Neuron (in vitro differentiated cells): ENCODE results near the gene CHN2.

Experiments
- H2AFZ ChIP-seq: one replicate; pipeline ENCODE4 v1.6.1; 2013; ENCODE audit warnings: low read depth, mild to moderate bottlenecking, inconsistent platforms, low read length, moderate library complexity
- H3K27me3 ChIP-seq: one replicate; pipeline ENCODE4 v1.6.1; 2013; ENCODE audit warnings: low read length; ENCODE audit not compliant: insufficient read depth
- H3K36me3 ChIP-seq: one replicate; pipeline ENCODE4 v1.6.1; 2013; ENCODE audit warnings: low read length; ENCODE audit not compliant: insufficient read depth
- H3K4me1 ChIP-seq: one replicate; pipeline ENCODE4 v1.6.1; 2013; ENCODE audit warnings: low read length; ENCODE audit not compliant: insufficient read depth
- H3K4me3 ChIP-seq: 2 replicates; pipeline ENCODE4 v1.5.1; 2013; ENCODE audit warnings: mild to moderate bottlenecking, low read length, moderate library complexity
- H3K9me3 ChIP-seq: one replicate; pipeline ENCODE4 v1.6.1; 2013; ENCODE audit warnings: low read length

CHN2 gene

GRCh38 chr7:29495653-29496052, 301.1 kb downstream of the CHN2 start:
- H3K4me3 ChIP-seq: no peak overlapping the region
- H3K27me3 ChIP-seq: no peaks in the 10 kb centered on the region
- H3K4me1 ChIP-seq: no peaks in the 10 kb centered on the region
- no peak overlapping the region for H2AFZ ChIP-seq
- no peaks in the 10 kb centered on the region for H3K9me3 ChIP-seq
- no peaks in the 10 kb centered on the region for H3K36me3 ChIP-seq

GRCh38 chr7:29496355-29497020, 301.9 kb downstream of the CHN2 start:
- Histone ChIP-seq H3K27me3 (no peaks in the 10 kb centered on the region), H3K4me1 (no peaks in the 10 kb centered on the region), H3K9me3 (no peaks in the 10 kb centered on the region), H3K4me3 (no peak overlapping the region), H2AFZ (no peak overlapping the region), H3K36me3 (no peaks in the 10 kb centered on the region)

DNA sequence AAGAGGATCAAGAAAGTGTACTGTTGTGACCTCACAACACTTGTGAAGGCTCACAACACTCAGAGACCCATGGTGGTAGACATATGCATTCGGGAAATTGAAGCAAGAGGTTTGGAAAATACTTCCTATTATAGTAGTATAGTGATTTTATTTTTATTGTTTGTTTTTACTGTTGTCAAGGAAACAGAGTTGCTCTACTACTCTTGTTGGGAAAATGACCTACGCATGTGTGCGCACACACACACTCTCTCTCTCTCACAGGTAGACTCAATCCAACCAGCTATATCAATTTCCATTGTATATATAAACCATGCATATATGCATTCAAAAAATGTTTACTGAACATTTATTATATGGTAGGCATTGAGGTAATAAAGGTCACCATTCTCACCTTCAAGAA, 305.4 kb downstream of the CHN2 start:
- Histone ChIP-seq H2AFZ (no peak overlapping the region), H3K27me3 (no peaks in the 10 kb centered on the region), H3K4me1 (no peaks in the 10 kb centered on the region), H3K9me3 (no peaks in the 10 kb centered on the region), H3K4me3 (no peak overlapping the region), H3K36me3 (no peaks in the 10 kb centered on the region)

DNA sequence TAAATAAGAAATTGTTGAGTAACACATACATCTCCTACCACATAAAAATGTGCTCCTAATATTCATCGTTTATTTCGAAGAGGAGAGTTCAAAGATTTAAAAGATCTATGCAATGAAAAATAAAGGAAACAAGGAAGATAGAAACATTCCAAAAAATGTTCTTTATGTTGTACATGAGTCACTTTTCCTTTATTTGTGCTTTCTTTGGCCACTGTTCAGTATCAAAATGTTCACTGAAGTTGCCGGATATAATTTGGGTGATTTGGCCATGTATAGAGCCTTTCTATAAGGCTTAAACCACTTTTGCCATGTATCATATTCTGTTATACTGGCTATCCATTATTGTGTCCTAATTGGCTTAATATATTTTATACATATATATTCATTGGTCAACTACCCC, 306.1 kb downstream of the CHN2 start:
- Histone ChIP-seq H3K27me3 (no peaks in the 10 kb centered on the region), H2AFZ (no peak overlapping the region), H3K4me3 (no peak overlapping the region), H3K4me1 (no peaks in the 10 kb centered on the region), H3K9me3 (no peaks in the 10 kb centered on the region), H3K36me3 (no peaks in the 10 kb centered on the region)

DNA sequence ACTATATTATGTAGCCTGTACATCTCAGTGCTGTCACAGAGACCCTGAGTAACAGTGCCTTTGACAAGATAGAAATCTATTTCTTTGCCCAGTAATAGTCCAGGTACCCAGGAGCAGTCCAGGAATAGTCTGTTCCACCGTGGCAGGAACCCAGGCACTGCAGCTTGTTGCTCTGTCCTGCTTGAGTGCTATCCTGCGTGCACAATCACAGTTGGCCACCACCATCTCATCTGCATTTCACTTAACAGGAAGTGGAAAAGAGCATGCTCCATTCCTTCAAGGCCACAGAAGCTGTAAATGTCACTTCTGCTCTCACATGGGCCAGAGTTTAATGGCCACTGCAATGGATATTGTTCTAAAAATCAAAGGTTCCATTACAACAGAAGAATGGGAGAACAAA, 307.6 kb downstream of the CHN2 start:
- H3K36me3 ChIP-seq: no peaks in the 10 kb centered on the region
- H3K4me1 ChIP-seq: no peaks in the 10 kb centered on the region
- H3K27me3 ChIP-seq: no peaks in the 10 kb centered on the region
- H2AFZ ChIP-seq: no peak overlapping the region
- no peak overlapping the region for H3K4me3 ChIP-seq
- no peaks in the 10 kb centered on the region for H3K9me3 ChIP-seq

- Histone ChIP-seq H3K4me3 (no peak overlapping the region), H3K9me3 (no peaks in the 10 kb centered on the region), H2AFZ (no peak overlapping the region), H3K36me3 (no peaks in the 10 kb centered on the region), H3K27me3 (no peaks in the 10 kb centered on the region), H3K4me1 (no peaks in the 10 kb centered on the region)
Measured at GRCh38 chr7:29505931-29506330, 311.4 kb downstream of the CHN2 start.

DNA sequence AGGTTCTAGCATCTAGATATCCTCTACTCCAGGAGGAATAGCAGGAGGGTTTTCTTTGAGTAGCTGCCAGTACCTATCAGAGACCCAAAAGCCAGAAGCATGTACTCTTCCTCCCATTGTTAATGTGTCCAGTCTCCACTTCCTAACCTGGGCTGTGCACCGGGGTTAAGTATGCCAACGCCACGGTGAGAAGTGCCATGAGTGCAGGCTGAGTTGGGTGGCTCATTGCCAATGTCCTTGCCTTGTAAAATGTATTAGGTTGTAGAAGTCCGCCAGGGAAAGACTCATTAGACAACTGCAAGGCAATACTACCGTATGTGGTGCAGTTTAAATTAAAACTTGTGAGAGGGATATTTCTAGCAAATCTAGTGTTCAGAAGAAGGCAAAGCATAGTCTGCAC, 314.0 kb downstream of the CHN2 start:
- Histone ChIP-seq H3K27me3 (no peaks in the 10 kb centered on the region), H3K4me1 (no peaks in the 10 kb centered on the region), H2AFZ (no peak overlapping the region), H3K4me3 (no peak overlapping the region), H3K36me3 (no peaks in the 10 kb centered on the region), H3K9me3 (no peaks in the 10 kb centered on the region)

DNA sequence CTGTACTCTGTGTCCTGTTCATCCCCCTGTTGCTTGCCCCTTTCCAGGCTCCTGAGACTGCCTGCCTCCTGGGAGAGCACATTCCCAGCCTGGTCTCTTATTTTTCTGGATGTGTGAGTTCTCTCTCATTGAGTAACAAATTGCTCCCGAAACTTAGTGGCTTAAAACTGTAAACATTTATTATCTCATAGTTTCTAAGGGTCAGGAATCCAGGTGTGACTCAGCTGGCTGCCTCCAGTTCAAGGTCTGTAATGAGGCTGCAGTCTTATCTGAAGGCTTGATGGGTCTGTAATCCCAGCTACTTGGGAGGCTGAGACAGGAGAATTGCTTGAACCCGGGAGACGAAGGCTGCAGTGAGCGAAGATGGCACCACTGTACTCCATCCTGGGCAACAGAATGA, 315.5 kb downstream of the CHN2 start:
- no peaks in the 10 kb centered on the region for H3K27me3 ChIP-seq
- no peaks in the 10 kb centered on the region for H3K9me3 ChIP-seq
- no peaks in the 10 kb centered on the region for H3K4me1 ChIP-seq
- H2AFZ ChIP-seq: no peak overlapping the region
- no peaks in the 10 kb centered on the region for H3K36me3 ChIP-seq
- H3K4me3 ChIP-seq: no peak overlapping the region

DNA sequence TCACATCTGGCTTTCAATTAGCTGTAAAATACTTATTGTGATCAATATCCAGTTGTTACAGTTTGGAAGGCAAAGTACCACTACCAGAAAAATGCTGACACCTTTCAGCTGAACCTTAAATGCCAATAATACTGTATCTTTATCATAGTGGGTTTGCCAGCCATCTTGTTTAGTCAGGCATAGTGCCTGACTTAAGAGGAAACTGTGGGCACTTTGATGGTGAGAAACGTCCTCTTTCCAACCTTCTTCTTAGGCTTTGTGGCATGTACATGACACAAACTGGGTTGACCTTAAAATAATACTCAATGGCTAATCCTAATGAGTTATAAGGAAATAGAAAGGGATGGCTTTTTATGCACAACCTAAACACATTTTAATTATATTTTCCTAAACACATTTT, 316.8 kb downstream of the CHN2 start:
- H3K27me3 ChIP-seq: no peaks in the 10 kb centered on the region
- H3K36me3 ChIP-seq: no peaks in the 10 kb centered on the region
- no peak overlapping the region for H3K4me3 ChIP-seq
- no peaks in the 10 kb centered on the region for H3K4me1 ChIP-seq
- no peak overlapping the region for H2AFZ ChIP-seq
- H3K9me3 ChIP-seq: no peaks in the 10 kb centered on the region

DNA sequence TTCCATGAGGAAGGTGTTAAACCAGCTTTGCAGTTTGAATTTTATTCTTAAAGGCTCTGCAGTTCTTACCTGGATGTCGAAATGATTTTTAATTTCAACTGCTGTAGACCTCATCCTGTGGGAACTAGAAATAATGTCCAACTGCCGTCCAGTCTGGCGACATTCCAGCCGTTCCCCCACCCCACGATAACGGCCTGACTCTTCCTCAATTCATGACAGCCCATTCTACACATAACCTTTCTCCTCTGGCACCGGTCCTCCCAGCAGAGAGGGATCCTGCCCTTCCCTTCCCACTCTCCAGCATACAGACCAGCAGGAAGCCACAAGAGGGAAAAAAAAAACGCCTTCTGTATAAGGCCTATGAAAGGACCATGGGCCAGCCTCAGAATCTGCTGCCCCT, 317.3 kb downstream of the CHN2 start:
- Histone ChIP-seq H3K36me3 (no peaks in the 10 kb centered on the region), H2AFZ (no peak overlapping the region), H3K4me1 (no peaks in the 10 kb centered on the region), H3K27me3 (no peaks in the 10 kb centered on the region), H3K4me3 (no peak overlapping the region), H3K9me3 (no peaks in the 10 kb centered on the region)

DNA sequence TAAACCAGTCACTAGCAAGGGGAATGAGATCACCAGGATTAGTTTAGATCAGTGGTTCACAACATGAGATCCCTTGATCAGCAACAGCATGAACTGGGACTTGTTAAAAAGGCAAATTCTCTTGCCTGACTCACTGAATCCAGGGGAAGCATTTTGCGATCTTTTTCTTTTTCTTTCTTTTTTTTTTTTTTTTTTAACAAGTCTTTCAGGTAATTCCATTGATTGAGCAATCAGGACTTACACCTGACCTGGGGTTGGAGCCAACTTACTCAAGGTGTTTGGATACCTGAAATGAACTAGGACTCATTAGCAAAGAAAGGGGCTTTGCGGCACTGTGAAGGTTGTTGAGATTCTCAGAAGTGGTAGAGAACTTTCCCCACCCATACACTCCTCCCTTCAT, 321.9 kb downstream of the CHN2 start:
- H3K4me1 ChIP-seq: no peaks in the 10 kb centered on the region

GRCh38 chr7:29518616-29519015, 324.0 kb downstream of the CHN2 start:
- no peaks in the 10 kb centered on the region for H3K36me3 ChIP-seq
- no peak overlapping the region for H2AFZ ChIP-seq
- no peaks in the 10 kb centered on the region for H3K9me3 ChIP-seq
- no peaks in the 10 kb centered on the region for H3K4me1 ChIP-seq
- H3K27me3 ChIP-seq: no peaks in the 10 kb centered on the region
- H3K4me3 ChIP-seq: no peak overlapping the region

More for the DNA sequence above, 321.9 kb downstream of the CHN2 start:
- Histone ChIP-seq H3K4me3 (no peak overlapping the region), H2AFZ (no peak overlapping the region), H3K9me3 (no peaks in the 10 kb centered on the region), H3K27me3 (no peaks in the 10 kb centered on the region), H3K36me3 (no peaks in the 10 kb centered on the region)

- H3K4me1 ChIP-seq: no peaks in the 10 kb centered on the region
- no peaks in the 10 kb centered on the region for H3K36me3 ChIP-seq
- H3K27me3 ChIP-seq: no peaks in the 10 kb centered on the region
- no peaks in the 10 kb centered on the region for H3K9me3 ChIP-seq
- H2AFZ ChIP-seq: no peak overlapping the region
- no peak overlapping the region for H3K4me3 ChIP-seq
Measured at GRCh38 chr7:29523728-29524127, 329.2 kb downstream of the CHN2 start.

GRCh38 chr7:29527505-29528108, 333.0 kb downstream of the CHN2 start:
- H3K27me3 ChIP-seq: no peaks in the 10 kb centered on the region
- H3K4me1 ChIP-seq: no peaks in the 10 kb centered on the region
- H3K9me3 ChIP-seq: no peaks in the 10 kb centered on the region
- no peaks in the 10 kb centered on the region for H3K36me3 ChIP-seq
- H2AFZ ChIP-seq: no peak overlapping the region
- H3K4me3 ChIP-seq: no peak overlapping the region
